Testis (tissue), 2 donors: ENCODE results near the gene TEX44.

ENCODE experiments used
- POLR2A ChIP-seq: fragments of 450-650 bp; IDR thresholded peaks from one replicate; pipeline ENCODE4 v1.6.1; 2017; ENCODE audit warnings: antibody characterized with exemption, mild to moderate bottlenecking, moderate library complexity
- TF ChIP-seq, protein P1 (sequence below), 3 experiments: fragments of 450-650 bp in 2 of 3; fragments of 200-600 bp in 1 of 3; sonication (generic) in 1 of 3; IDR thresholded peaks; one replicate each; pipeline ENCODE4 v1.5.1; 2016 to 2019; ENCODE audit warnings: antibody characterized with exemption in 3 of 3, mild to moderate bottlenecking in 2 of 3, moderate library complexity in 1 of 3

DNA sequence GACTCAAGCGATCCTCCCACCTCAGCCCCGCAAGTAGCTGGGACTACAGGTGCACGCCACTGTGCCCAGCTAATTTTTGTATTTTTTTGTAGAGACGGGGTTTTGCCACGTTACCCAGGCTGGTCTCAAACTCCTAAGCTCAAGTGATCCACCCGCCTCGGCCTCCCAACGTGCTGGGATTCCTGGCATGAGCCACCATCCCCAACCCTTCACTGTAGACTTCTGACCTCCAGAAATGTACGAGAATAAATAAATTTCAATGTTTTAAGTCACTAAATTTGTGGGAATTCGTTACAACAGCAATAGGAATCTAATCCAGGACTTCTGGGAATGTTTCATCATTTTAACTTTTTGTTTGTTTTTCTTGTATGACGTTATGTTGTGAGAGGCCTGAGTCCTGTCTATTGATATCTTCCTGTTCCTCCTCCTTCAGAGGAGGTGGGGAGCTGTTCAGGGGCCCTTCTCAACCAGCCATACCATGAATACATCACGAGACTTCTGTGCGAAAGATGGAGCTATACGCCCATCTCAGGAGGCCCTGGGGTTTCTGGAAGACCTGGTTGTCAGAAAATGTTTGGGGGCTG lies 40.0 kb downstream of the TEX44 start:
- TF ChIP-seq, protein P1, sequence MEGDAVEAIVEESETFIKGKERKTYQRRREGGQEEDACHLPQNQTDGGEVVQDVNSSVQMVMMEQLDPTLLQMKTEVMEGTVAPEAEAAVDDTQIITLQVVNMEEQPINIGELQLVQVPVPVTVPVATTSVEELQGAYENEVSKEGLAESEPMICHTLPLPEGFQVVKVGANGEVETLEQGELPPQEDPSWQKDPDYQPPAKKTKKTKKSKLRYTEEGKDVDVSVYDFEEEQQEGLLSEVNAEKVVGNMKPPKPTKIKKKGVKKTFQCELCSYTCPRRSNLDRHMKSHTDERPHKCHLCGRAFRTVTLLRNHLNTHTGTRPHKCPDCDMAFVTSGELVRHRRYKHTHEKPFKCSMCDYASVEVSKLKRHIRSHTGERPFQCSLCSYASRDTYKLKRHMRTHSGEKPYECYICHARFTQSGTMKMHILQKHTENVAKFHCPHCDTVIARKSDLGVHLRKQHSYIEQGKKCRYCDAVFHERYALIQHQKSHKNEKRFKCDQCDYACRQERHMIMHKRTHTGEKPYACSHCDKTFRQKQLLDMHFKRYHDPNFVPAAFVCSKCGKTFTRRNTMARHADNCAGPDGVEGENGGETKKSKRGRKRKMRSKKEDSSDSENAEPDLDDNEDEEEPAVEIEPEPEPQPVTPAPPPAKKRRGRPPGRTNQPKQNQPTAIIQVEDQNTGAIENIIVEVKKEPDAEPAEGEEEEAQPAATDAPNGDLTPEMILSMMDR (IDR thresholded peaks at IDR 0.05), result no peak
- no peak for TF ChIP-seq POLR2A
